Right renal cortex interstitium (tissue), 3 donors: Measurements from ENCODE around the gene CCDC92. TPM values are rescaled to one million over a fixed set of nuclear protein-coding genes. Genes with fewer than 3 reads are reported as not detected.

Experiments used
- DNase-seq, 3 donors: peaks; one replicate each; pipeline ENCODE4 v3.0.0-alpha.2; 2013; ENCODE audit warnings: low read depth in 3 of 3, low spot score in 2 of 3
- polyA plus RNA-seq, 3 donors: library from polyadenylated mRNA; unstranded; fragments of 120-200 nt; gene quantifications; one replicate each; pipeline ENCODE4 v1.2.1, GENCODE V29; 2013; ENCODE audit not compliant: insufficient read length in 3 of 3

The CCDC92 gene
- polyA plus RNA-seq, 3 donors, result 38.9 to 45.1 (median 41.4) TPM

GRCh38 chr12:123982269-123982668 lies 9.6 kb upstream of the CCDC92 start:
- DNase-seq, result no peak

- DNase-seq, result no peak
Measured at GRCh38 chr12:123979566-123979965, 6.9 kb upstream of the CCDC92 start.

GRCh38 chr12:123976227-123976826 lies 3.7 kb upstream of the CCDC92 start:
- DNase-seq, result no peak

GRCh38 chr12:123973552-123974341 lies 1.1 kb upstream of the CCDC92 start:
- peak in 1 of 3 donors; percentile 19 for DNase-seq

- peak in 1 of 3 donors; percentile 27 for DNase-seq
Measured at GRCh38 chr12:123971770-123972456, 718 bp downstream of the CCDC92 start.

- DNase-seq, result no peak
Measured at GRCh38 chr12:123971449-123971769, 1.2 kb downstream of the CCDC92 start.

GRCh38 chr12:123967121-123967586 lies 5.5 kb downstream of the CCDC92 start:
- DNase-seq, result no peak

GRCh38 chr12:123966596-123966995 lies 6.0 kb downstream of the CCDC92 start:
- DNase-seq, result no peak

- DNase-seq, result no peak
Measured at GRCh38 chr12:123965382-123965781, 7.2 kb downstream of the CCDC92 start.

GRCh38 chr12:123963821-123964220 lies 8.8 kb downstream of the CCDC92 start:
- DNase-seq, result no peak

- DNase-seq, result no peak
Measured at GRCh38 chr12:123962513-123962912, 10.1 kb downstream of the CCDC92 start.

GRCh38 chr12:123961585-123962345 lies 10.9 kb downstream of the CCDC92 start:
- no peak for DNase-seq

GRCh38 chr12:123960856-123961255 lies 11.8 kb downstream of the CCDC92 start:
- DNase-seq, result no peak

GRCh38 chr12:123960029-123960735 lies 12.4 kb downstream of the CCDC92 start:
- no peak for DNase-seq

GRCh38 chr12:123958876-123959275 lies 13.8 kb downstream of the CCDC92 start:
- no peak for DNase-seq

- DNase-seq, result no peak
Measured at GRCh38 chr12:123958462-123958861, 14.2 kb downstream of the CCDC92 start.

- DNase-seq, result no peak
Measured at GRCh38 chr12:123957196-123957595, 15.4 kb downstream of the CCDC92 start.

GRCh38 chr12:123956249-123956648 lies 16.4 kb downstream of the CCDC92 start:
- no peak for DNase-seq

GRCh38 chr12:123954647-123955350 lies 17.8 kb downstream of the CCDC92 start:
- no peak for DNase-seq

- no peak for DNase-seq
Measured at GRCh38 chr12:123952037-123952436, 20.6 kb downstream of the CCDC92 start.
